ENCODE measurements around the gene MSL2.
"Not testable (repeated sequence)": the region's sequence is repeated elsewhere in the genome, so short reads cannot be mapped to it uniquely, and the experiment has no call there.

The MSL2 gene

GRCh38 chr3:136177876-136178275, 18.3 kb downstream of the MSL2 start:
- H3K27me3 ChIP-seq (replicated peaks; ENCODE audit: control insufficient read depth, insufficient read depth, low read length) = no peaks in the 10 kb centered on the region
- no peaks in the 10 kb centered on the region for H3K36me3 ChIP-seq (ENCODE audit: control insufficient read depth, insufficient read depth, low read length)
- no peak for TF ChIP-seq CTCF (IDR thresholded peaks at IDR 0.05; ENCODE audit: insufficient read depth, low read length, poor library complexity, severe bottlenecking)
- no peak overlapping the region for H3K4me3 ChIP-seq (replicated peaks; ENCODE audit: low read depth, low read length)
- no peak for DNase-seq (ENCODE audit: extremely low read depth, insufficient read length)

GRCh38 chr3:136173939-136174490, 22.1 kb downstream of the MSL2 start:
- TF ChIP-seq CTCF (IDR thresholded peaks at IDR 0.05; ENCODE audit: insufficient read depth, low read length, poor library complexity, severe bottlenecking) = no peak
- Histone ChIP-seq H3K27me3 (replicated peaks; ENCODE audit: control insufficient read depth, insufficient read depth, low read length) (no peaks in the 10 kb centered on the region), H3K36me3 (ENCODE audit: control insufficient read depth, insufficient read depth, low read length) (no peaks in the 10 kb centered on the region), H3K4me3 (replicated peaks; ENCODE audit: low read depth, low read length) (no peak overlapping the region)
- DNase-seq (ENCODE audit: extremely low read depth, insufficient read length) = no peak

GRCh38 chr3:136171097-136171542, 25.0 kb downstream of the MSL2 start:
- Histone ChIP-seq H3K4me3 (replicated peaks; ENCODE audit: low read depth, low read length) (no peak overlapping the region), H3K27me3 (replicated peaks; ENCODE audit: control insufficient read depth, insufficient read depth, low read length) (no peaks in the 10 kb centered on the region), H3K36me3 (ENCODE audit: control insufficient read depth, insufficient read depth, low read length) (no peaks in the 10 kb centered on the region)
- no peak for TF ChIP-seq CTCF (IDR thresholded peaks at IDR 0.05; ENCODE audit: insufficient read depth, low read length, poor library complexity, severe bottlenecking)
- DNase-seq (ENCODE audit: extremely low read depth, insufficient read length) = no peak

GRCh38 chr3:136168236-136168635, 27.9 kb downstream of the MSL2 start:
- not testable (repeated sequence) for DNase-seq (ENCODE audit: extremely low read depth, insufficient read length); H3K27me3 ChIP-seq (replicated peaks; ENCODE audit: control insufficient read depth, insufficient read depth, low read length); H3K4me3 ChIP-seq (replicated peaks; ENCODE audit: low read depth, low read length); H3K36me3 ChIP-seq (ENCODE audit: control insufficient read depth, insufficient read depth, low read length)

- Histone ChIP-seq H3K4me3 (replicated peaks; ENCODE audit: low read depth, low read length) (no peak overlapping the region), H3K27me3 (replicated peaks; ENCODE audit: control insufficient read depth, insufficient read depth, low read length) (no peaks in the 10 kb centered on the region), H3K36me3 (ENCODE audit: control insufficient read depth, insufficient read depth, low read length) (no peaks in the 10 kb centered on the region)
- no peak for TF ChIP-seq CTCF (IDR thresholded peaks at IDR 0.05; ENCODE audit: insufficient read depth, low read length, poor library complexity, severe bottlenecking)
- DNase-seq (ENCODE audit: extremely low read depth, insufficient read length) = no peak
Measured at GRCh38 chr3:136166507-136166906, 29.6 kb downstream of the MSL2 start.

- DNase-seq (ENCODE audit: extremely low read depth, insufficient read length); H3K4me3 ChIP-seq (replicated peaks; ENCODE audit: low read depth, low read length); H3K36me3 ChIP-seq (ENCODE audit: control insufficient read depth, insufficient read depth, low read length); H3K27me3 ChIP-seq (replicated peaks; ENCODE audit: control insufficient read depth, insufficient read depth, low read length): not testable (repeated sequence)
Measured at GRCh38 chr3:136163607-136164006, 32.5 kb downstream of the MSL2 start.

GRCh38 chr3:136162322-136162721, 33.8 kb downstream of the MSL2 start:
- Histone ChIP-seq H3K4me3 (replicated peaks; ENCODE audit: low read depth, low read length) (no peak overlapping the region), H3K27me3 (replicated peaks; ENCODE audit: control insufficient read depth, insufficient read depth, low read length) (no peaks in the 10 kb centered on the region), H3K36me3 (ENCODE audit: control insufficient read depth, insufficient read depth, low read length) (no peaks in the 10 kb centered on the region)
- no peak for TF ChIP-seq CTCF (IDR thresholded peaks at IDR 0.05; ENCODE audit: insufficient read depth, low read length, poor library complexity, severe bottlenecking)
- DNase-seq (ENCODE audit: extremely low read depth, insufficient read length) = no peak
